B cell (primary cell): ENCODE measurements around the gene MARCHF10.

Experiments
- CTCF ChIP-seq: fragments of 200-600 bp; IDR thresholded peaks from one replicate; pipeline ENCODE4 v1.8.0; 2022; ENCODE audit warnings: antibody characterized with exemption, mild to moderate bottlenecking
- EZH2 ChIP-seq: IDR thresholded peaks from 2 replicates; pipeline ENCODE4 v1.6.1; 2012; ENCODE audit warnings: borderline replicate concordance, low read depth, mild to moderate bottlenecking, moderate library complexity, low read length; ENCODE audit not compliant: insufficient read depth, poor library complexity, severe bottlenecking

GRCh38 chr17:62687997-62688396 lies 120.1 kb downstream of the MARCHF10 start:
- TF ChIP-seq EZH2 (no peak), CTCF (no peak)
